Measurements from ENCODE around the gene ATF7. TPM values are rescaled to one million over a fixed set of nuclear protein-coding genes. Genes with fewer than 3 reads are reported as not detected.

The ATF7 gene
- total and polyA plus RNA-seq, 10 donors = 6.5 to 52.8 (median 35.4) TPM

- no peak for DNase-seq
- Histone ChIP-seq H3K27me3 (replicated peaks in 1 of 7) (no peaks in the 10 kb centered on the region), H3K4me1 (no peaks in the 10 kb centered on the region), H3K36me3 (peaks cover 4 to 43% (median 24%) of the 10 kb centered on the region in 6 donors), H3K9me3 (no peaks in the 10 kb centered on the region), H3K4me3 (no peak overlapping the region), H3K27ac (no peak overlapping the region)
- TF ChIP-seq POLR2AphosphoS5 (IDR thresholded peaks at IDR 0.05) = no peak
- TF ChIP-seq, protein P1, sequence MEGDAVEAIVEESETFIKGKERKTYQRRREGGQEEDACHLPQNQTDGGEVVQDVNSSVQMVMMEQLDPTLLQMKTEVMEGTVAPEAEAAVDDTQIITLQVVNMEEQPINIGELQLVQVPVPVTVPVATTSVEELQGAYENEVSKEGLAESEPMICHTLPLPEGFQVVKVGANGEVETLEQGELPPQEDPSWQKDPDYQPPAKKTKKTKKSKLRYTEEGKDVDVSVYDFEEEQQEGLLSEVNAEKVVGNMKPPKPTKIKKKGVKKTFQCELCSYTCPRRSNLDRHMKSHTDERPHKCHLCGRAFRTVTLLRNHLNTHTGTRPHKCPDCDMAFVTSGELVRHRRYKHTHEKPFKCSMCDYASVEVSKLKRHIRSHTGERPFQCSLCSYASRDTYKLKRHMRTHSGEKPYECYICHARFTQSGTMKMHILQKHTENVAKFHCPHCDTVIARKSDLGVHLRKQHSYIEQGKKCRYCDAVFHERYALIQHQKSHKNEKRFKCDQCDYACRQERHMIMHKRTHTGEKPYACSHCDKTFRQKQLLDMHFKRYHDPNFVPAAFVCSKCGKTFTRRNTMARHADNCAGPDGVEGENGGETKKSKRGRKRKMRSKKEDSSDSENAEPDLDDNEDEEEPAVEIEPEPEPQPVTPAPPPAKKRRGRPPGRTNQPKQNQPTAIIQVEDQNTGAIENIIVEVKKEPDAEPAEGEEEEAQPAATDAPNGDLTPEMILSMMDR (IDR thresholded peaks at IDR 0.05 in 8 of 11, conservative IDR thresholded peaks at IDR 0.05 in 3 of 11) = no peak
- TF ChIP-seq POLR2A (IDR thresholded peaks at IDR 0.05) = no peak
- 89 to 95% (median 91%) methylated on average over 5 of the region's 5 CpGs for WGBS, 5 donors
- intact Hi-C loops (cut with DNase I; ENCODE audit: low total_unique reads) = no loop called here
These were observed 33.9 kb upstream of the ATF7 start for GRCh38 chr12:53660041-53660440.

DNA sequence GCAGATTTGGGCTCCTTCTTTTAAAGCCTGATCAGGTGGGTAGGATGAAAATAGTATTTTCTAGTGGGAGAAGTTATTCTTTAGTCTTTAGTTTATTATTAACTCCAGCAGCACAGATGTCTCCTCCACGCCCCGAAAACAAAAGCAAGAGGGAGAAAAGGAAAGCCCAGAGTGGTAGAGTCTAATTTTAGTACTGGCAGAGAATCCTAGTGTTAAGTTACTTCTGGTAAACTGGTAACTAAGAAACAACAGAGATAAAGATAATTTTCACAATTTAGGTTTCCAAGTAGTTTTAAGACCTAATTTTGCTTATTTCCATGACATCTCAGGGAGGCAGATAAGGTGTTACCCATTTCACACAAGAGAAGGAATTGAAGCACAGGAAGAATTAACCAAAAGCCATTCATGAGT, 33.4 kb upstream of the ATF7 start:
- no peak for DNase-seq
- Histone ChIP-seq H3K9me3 (no peaks in the 10 kb centered on the region), H3K27me3 (replicated peaks in 1 of 7) (no peaks in the 10 kb centered on the region), H3K27ac (peak overlapping the region in 1 of 8 donors; percentile 26), H3K36me3 (peaks cover 4 to 38% (median 20%) of the 10 kb centered on the region in 6 donors), H3K4me1 (no peaks in the 10 kb centered on the region), H3K4me3 (no peak overlapping the region)
- WGBS, 5 donors = 54 to 87% (median 79%) methylated on average over 2 of the region's 2 CpGs
- intact Hi-C loops (cut with DNase I; ENCODE audit: low total_unique reads) = no loop called here
- TF ChIP-seq, protein P1 (IDR thresholded peaks at IDR 0.05 in 8 of 11, conservative IDR thresholded peaks at IDR 0.05 in 3 of 11) = no peak
- TF ChIP-seq POLR2A (IDR thresholded peaks at IDR 0.05) (no peak), POLR2AphosphoS5 (IDR thresholded peaks at IDR 0.05) (no peak)

DNA sequence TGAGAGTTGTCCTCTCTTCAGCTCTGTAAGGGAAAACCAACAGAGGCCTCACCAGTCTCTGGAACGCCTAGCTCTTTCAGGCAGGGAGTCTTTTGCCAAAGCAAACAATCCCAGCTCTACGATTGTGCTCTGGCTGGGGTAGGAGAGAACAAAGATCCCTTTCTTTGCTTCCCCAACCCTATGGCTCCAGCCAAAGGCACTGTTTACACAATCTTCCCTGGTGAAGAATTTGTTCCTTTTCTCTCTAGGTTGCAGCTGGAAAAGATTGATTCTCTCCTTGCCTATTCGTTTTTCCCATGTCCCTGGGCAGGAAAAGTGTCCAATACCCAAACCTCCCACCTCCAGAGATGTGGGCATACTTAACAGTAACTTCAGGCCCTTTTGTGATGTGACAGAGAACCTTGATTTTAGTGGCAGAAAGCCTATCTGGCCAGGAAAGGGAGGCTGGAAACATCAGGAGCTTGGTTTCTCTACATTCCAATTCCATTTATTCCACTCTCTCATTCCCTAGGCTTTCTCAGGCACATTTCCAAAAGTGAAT, 32.9 kb upstream of the ATF7 start:
- no peak for DNase-seq
- H3K36me3 ChIP-seq = peaks cover 4 to 34% (median 16%) of the 10 kb centered on the region in 6 donors
- H3K9me3 ChIP-seq = no peaks in the 10 kb centered on the region
- H3K27ac ChIP-seq = peak overlapping the region in 1 of 8 donors; percentile 26
- intact Hi-C loops (cut with DNase I; ENCODE audit: low total_unique reads) = no loop called here
- WGBS, 5 donors = 73 to 90% (median 80%) methylated on average over 3 of the region's 3 CpGs
- H3K27me3 ChIP-seq (replicated peaks in 1 of 7) = no peaks in the 10 kb centered on the region
- TF ChIP-seq POLR2AphosphoS5 (IDR thresholded peaks at IDR 0.05) (no peak), POLR2A (IDR thresholded peaks at IDR 0.05) (no peak)
- TF ChIP-seq, protein P1 (IDR thresholded peaks at IDR 0.05 in 8 of 11, conservative IDR thresholded peaks at IDR 0.05 in 3 of 11) = no peak
- no peaks in the 10 kb centered on the region for H3K4me1 ChIP-seq
- H3K4me3 ChIP-seq = no peak overlapping the region

GRCh38 chr12:53657041-53657440, 30.9 kb upstream of the ATF7 start:
- WGBS, 5 donors = 89 to 100% (median 97%) methylated on average over 4 of the region's 4 CpGs
- no peak overlapping the region for H3K4me3 ChIP-seq
- H3K4me1 ChIP-seq = no peaks in the 10 kb centered on the region
- no peak for DNase-seq
- no peaks in the 10 kb centered on the region for H3K9me3 ChIP-seq
- peaks cover 0 to 13% (median 0%) of the 10 kb centered on the region in 6 donors for H3K36me3 ChIP-seq
- intact Hi-C loops (cut with DNase I; ENCODE audit: low total_unique reads) = no loop called here
- TF ChIP-seq POLR2AphosphoS5 (IDR thresholded peaks at IDR 0.05) (no peak), POLR2A (IDR thresholded peaks at IDR 0.05) (no peak)
- TF ChIP-seq, protein P1 (IDR thresholded peaks at IDR 0.05 in 8 of 11, conservative IDR thresholded peaks at IDR 0.05 in 3 of 11) = no peak
- H3K27ac ChIP-seq = no peak overlapping the region
- H3K27me3 ChIP-seq (replicated peaks in 1 of 7) = no peaks in the 10 kb centered on the region

Measured in spleen (tissue), 11 donors.